HepG2 (cell line): ENCODE results near the gene AJUBA. TPM values are rescaled to one million over a fixed set of nuclear protein-coding genes. Genes with fewer than 3 reads are reported as not detected.

Experiments used
- BRD4 ChIP-seq: sonication (generic); formaldehyde crosslinking; IDR thresholded peaks from 2 replicates; pipeline ENCODE4 v1.4.0; 2020; ENCODE audit warnings: missing genetic modification reagents
- CBX2 ChIP-seq, 2 experiments: fragments of 200-600 bp in 1 of 2; sonication (generic); formaldehyde crosslinking in 1 of 2; IDR thresholded peaks; 2 replicates each; pipeline versions ENCODE4 v1.7.0 to v1.8.1; 2018 to 2022; ENCODE audit warnings: low read depth in 2 of 2, low read length in 1 of 2, mild to moderate bottlenecking in 1 of 2, missing genetic modification reagents in 1 of 2
- CREM ChIP-seq, 2 experiments: sonication (generic) in 1 of 2; formaldehyde crosslinking in 1 of 2; IDR thresholded peaks; 2 replicates each; pipeline versions ENCODE4 v1.4.0 to v1.6.1; 2016 to 2020; ENCODE audit warnings: antibody characterized with exemption in 1 of 2, mild to moderate bottlenecking in 1 of 2, missing genetic modification reagents in 1 of 2
- DDIT3 ChIP-seq: sonication (generic); formaldehyde crosslinking; IDR thresholded peaks from 2 replicates; pipeline ENCODE4 v1.4.0; 2020; ENCODE audit warnings: mild to moderate bottlenecking, missing genetic modification reagents
- ELF3 ChIP-seq: IDR thresholded peaks from 2 replicates; pipeline ENCODE4 v1.6.1; 2016; ENCODE audit warnings: missing genetic modification reagents, missing compliant biosample characterization
- FLYWCH1 ChIP-seq: sonication (generic); formaldehyde crosslinking; IDR thresholded peaks from 2 replicates; pipeline ENCODE4 v1.8.1; 2023; ENCODE audit warnings: mild to moderate bottlenecking, missing genetic modification reagents
- FOXA1 ChIP-seq, 2 experiments: fragments of 450-650 bp in 1 of 2; sonication (generic) in 1 of 2; formaldehyde crosslinking in 1 of 2; IDR thresholded peaks; 2 replicates each; pipeline versions ENCODE4 v1.4.0 to v1.6.1; 2016 to 2020; ENCODE audit warnings: missing genetic modification reagents in 1 of 2
- GTF3A ChIP-seq: sonication (generic); formaldehyde crosslinking; conservative IDR thresholded peaks from 2 replicates; pipeline ENCODE4 v1.4.0; 2020; ENCODE audit warnings: mild to moderate bottlenecking, missing genetic modification reagents
- HMGXB3 ChIP-seq: sonication (generic); formaldehyde crosslinking; IDR thresholded peaks from 2 replicates; pipeline ENCODE4 v1.4.0; 2020; ENCODE audit warnings: missing genetic modification reagents, borderline replicate concordance
- HNRNPLL ChIP-seq: fragments of 200-400 bp; formaldehyde crosslinking; IDR thresholded peaks from 2 replicates; pipeline ENCODE4 v1.6.1; 2017; ENCODE audit warnings: mild to moderate bottlenecking, low read depth, low read length; ENCODE audit not compliant: poor library complexity, severe bottlenecking
- NFKB2 ChIP-seq: sonication (generic); formaldehyde crosslinking; IDR thresholded peaks from 2 replicates; pipeline ENCODE4 v1.4.0; 2020; ENCODE audit warnings: missing genetic modification reagents, borderline replicate concordance
- NR3C1 ChIP-seq: sonication (generic); formaldehyde crosslinking; IDR thresholded peaks from 2 replicates; pipeline ENCODE4 v1.4.0; 2020; ENCODE audit warnings: missing genetic modification reagents
- POGZ ChIP-seq: sonication (generic); formaldehyde crosslinking; IDR thresholded peaks from 2 replicates; pipeline ENCODE4 v1.4.0; 2020; ENCODE audit warnings: mild to moderate bottlenecking, missing genetic modification reagents
- RELA ChIP-seq: sonication (generic); formaldehyde crosslinking; IDR thresholded peaks from 2 replicates; pipeline ENCODE4 v1.4.0; 2020; ENCODE audit warnings: missing genetic modification reagents
- SIX1 ChIP-seq: sonication (generic); formaldehyde crosslinking; IDR thresholded peaks from 2 replicates; pipeline ENCODE4 v1.4.0; 2020; ENCODE audit warnings: missing genetic modification reagents, borderline replicate concordance
- SMAD1 ChIP-seq: sonication (generic); formaldehyde crosslinking; IDR thresholded peaks from 2 replicates; pipeline ENCODE4 v1.4.0; 2020; ENCODE audit warnings: missing genetic modification reagents, low read depth, mild to moderate bottlenecking, borderline replicate concordance
- ZFP36L1 ChIP-seq: sonication (generic); formaldehyde crosslinking; IDR thresholded peaks from 2 replicates; pipeline ENCODE4 v1.8.0; 2022; ENCODE audit warnings: mild to moderate bottlenecking, missing genetic modification reagents, moderate library complexity
- ZFYVE20 ChIP-seq: sonication (generic); formaldehyde crosslinking; IDR thresholded peaks from 2 replicates; pipeline ENCODE4 v1.8.0; 2023; ENCODE audit warnings: low read depth, mild to moderate bottlenecking, moderate library complexity, missing genetic modification reagents, borderline replicate concordance
- ZNF234 ChIP-seq: sonication (generic); formaldehyde crosslinking; conservative IDR thresholded peaks from 2 replicates; pipeline ENCODE4 v1.5.1; 2020; ENCODE audit warnings: mild to moderate bottlenecking, missing genetic modification reagents
- ZNF362 ChIP-seq: sonication (generic); formaldehyde crosslinking; IDR thresholded peaks from 2 replicates; pipeline ENCODE4 v1.4.0; 2020; ENCODE audit warnings: missing genetic modification reagents, mild to moderate bottlenecking, borderline replicate concordance
- ZNF556 ChIP-seq: sonication (generic); formaldehyde crosslinking; IDR thresholded peaks from 2 replicates; pipeline ENCODE4 v1.4.0; 2020; ENCODE audit warnings: mild to moderate bottlenecking, missing genetic modification reagents, borderline replicate concordance
- ZNF678 ChIP-seq: sonication (generic); formaldehyde crosslinking; IDR thresholded peaks from 2 replicates; pipeline ENCODE4 v1.4.0; 2020; ENCODE audit warnings: mild to moderate bottlenecking, missing genetic modification reagents
- ZNF781 ChIP-seq: sonication (generic); formaldehyde crosslinking; IDR thresholded peaks from 2 replicates; pipeline ENCODE4 v1.5.1; 2020; ENCODE audit warnings: borderline replicate concordance, mild to moderate bottlenecking, missing genetic modification reagents; ENCODE audit errors: not compliant biosample characterization
- polyA plus RNA-seq, 8 experiments: library from polyadenylated mRNA; depleted of rRNA in 3 of 8; stranded (reverse) in 7 of 8; unstranded in 1 of 8; fragments of >200 nt; fragmentation: Illumina TruSeq in 4 of 8; extraction: Trizol in 4 of 8; gene quantifications; 2 replicates each; pipeline versions ENCODE4 v1.2.1 to v1.2.3, GENCODE V29; 2011 to 2016; ENCODE audit warnings: low read depth in 4 of 8, missing spikeins in 1 of 8, mixed read lengths in 1 of 8; ENCODE audit not compliant: insufficient read depth in 1 of 8
- total RNA-seq, 5 experiments: library from RNA; depleted of rRNA; stranded (reverse); fragments of >200 nt; fragmentation: Illumina TruSeq; extraction: Trizol; gene quantifications; 2 replicates each; pipeline ENCODE4 v1.2.3, GENCODE V29; 2016; ENCODE audit warnings: low read depth in 1 of 5

AJUBA gene
- total and polyA plus RNA-seq, 2 of the 13 experiments (the other 11 are each of a cell fraction or from before 2014, with no cell fraction given): 157 to 241 TPM

- peak; percentile 25; the same call in 1 of the 2 replicates for TF ChIP-seq CREM (IDR thresholded peaks at IDR 0.05)
- no peak for TF ChIP-seq CREM (CRISPR knock-in tag; IDR thresholded peaks at IDR 0.05)
- no peak for TF ChIP-seq ZNF234 (CRISPR knock-in tag)
- TF ChIP-seq CBX2 (IDR thresholded peaks at IDR 0.05; ENCODE audit: low read depth, low read length): no peak; the same call in 1 of the 2 replicates
- no peak for TF ChIP-seq CBX2 (CRISPR knock-in tag; IDR thresholded peaks at IDR 0.05; ENCODE audit: low read depth)
- 0 out of 2 replicates have a peak, but pooled peaks have one; percentile 31 for TF ChIP-seq BRD4 (CRISPR knock-in tag)
- TF ChIP-seq ZNF556: no peak; the same call in 1 of the 2 replicates
- TF ChIP-seq ZNF678 (CRISPR knock-in tag): no peak
- TF ChIP-seq SIX1 (CRISPR knock-in tag): peak; percentile 20; the same call in 1 of the 2 replicates
- TF ChIP-seq ELF3 (CRISPR knock-in tag): no peak
- no peak for TF ChIP-seq ZFYVE20 (CRISPR knock-in tag)
- no peak for TF ChIP-seq DDIT3 (CRISPR knock-in tag)
- no peak for TF ChIP-seq HMGXB3
- TF ChIP-seq HNRNPLL: no peak
- no peak for TF ChIP-seq RELA (CRISPR knock-in tag)
- TF ChIP-seq NFKB2 (CRISPR knock-in tag): no peak
- no peak for TF ChIP-seq POGZ (CRISPR knock-in tag)
- no peak for TF ChIP-seq NR3C1 (CRISPR knock-in tag)
- no peak for TF ChIP-seq SMAD1 (CRISPR knock-in tag)
- peak; percentile 79; the same call in 1 of the 2 replicates for TF ChIP-seq ZFP36L1 (CRISPR knock-in tag)
- no peak for TF ChIP-seq FOXA1 (IDR thresholded peaks at IDR 0.05)
- no peak for TF ChIP-seq FOXA1 (CRISPR knock-in tag; IDR thresholded peaks at IDR 0.05)
- 0 out of 2 replicates have a peak, but pooled peaks have one; percentile 19 for TF ChIP-seq ZNF362 (CRISPR knock-in tag)
- TF ChIP-seq ZNF781 (CRISPR knock-in tag): no peak
- TF ChIP-seq GTF3A (CRISPR knock-in tag): no peak
- no peak for TF ChIP-seq FLYWCH1 (CRISPR knock-in tag)
Measured at GRCh38 chr14:22955702-22956569, 26.4 kb downstream of the AJUBA start (continued).
